HepG2 (cell line): Measurements from ENCODE around the gene ZNF816. TPM values are rescaled to one million over a fixed set of nuclear protein-coding genes. Genes with fewer than 3 reads are reported as not detected.
"Not testable (repeated sequence)": the region's sequence is repeated elsewhere in the genome, so short reads cannot be mapped to it uniquely, and the experiment has no call there.

ENCODE experiments used
- ATAC-seq: fragments of 200-7000 bp; cut with Tn5 transposase; 3 replicates; pipeline ENCODE4 v1.9.1; 2020; ENCODE audit warnings: mild to moderate bottlenecking, moderate library complexity
- BruUV-seq: library from RNA; stranded (reverse); fragments of 400-500 nt; replicated peaks from 2 replicates; lab custom pipeline; 2021; lab: Mats Ljungman, UMichigan
- CTCF ChIA-PET: fragments of 300-600 bp; formaldehyde crosslinking; extraction: SDS; loops from one replicate; lab custom pipeline; 2021; ENCODE audit warnings: low total read pairs, inconsistent platforms, low intra/inter-chr PET ratio; lab: Yijun Ruan, JAX
- POLR2A ChIA-PET: fragments of 350-600 bp; sonication (Branson Sonifier 250); formaldehyde crosslinking; loops from one replicate; lab custom pipeline; 2020; ENCODE audit warnings: antibody characterized with exemption, inconsistent platforms; lab: Yijun Ruan, JAX
- DNase-seq: peaks from one replicate; pipeline ENCODE4 v3.0.0-alpha.2; 2015; ENCODE audit warnings: low spot score
- FAIRE-seq: peaks from 3 replicates; lab custom pipeline; 2011; peaks lifted over from hg19 to GRCh38; lab: Jason Lieb, UNC
- H2AFZ ChIP-seq: one replicate; pipeline ENCODE4 v1.6.1; 2011; ENCODE audit warnings: low read length, inconsistent platforms
- H3K27ac ChIP-seq: fragments of 300-600 bp; 3 replicates; pipeline ENCODE4 v1.8.0; 2011; ENCODE audit warnings: mixed run types, mild to moderate bottlenecking, mixed read lengths, low read length, inconsistent platforms; ENCODE audit not compliant: insufficient read depth; ENCODE audit errors: extremely low read length
- H3K27me3 ChIP-seq, 2 experiments: fragments of 200-600 bp in 1 of 2; 2 replicates in 1 of 2; 3 replicates in 1 of 2; pipeline versions ENCODE4 v1.6.0 to v1.8.0; 2011; ENCODE audit warnings: low read length in 2 of 2, mild to moderate bottlenecking in 2 of 2, moderate library complexity in 2 of 2, inconsistent platforms in 1 of 2; ENCODE audit not compliant: insufficient read depth in 2 of 2, control insufficient read depth in 1 of 2
- H3K36me3 ChIP-seq, 2 experiments: fragments of 200-600 bp in 1 of 2; replicated peaks in 1 of 2; 2 replicates in 1 of 2; 3 replicates in 1 of 2; pipeline versions ENCODE4 v1.5.1 to v1.8.0; 2011; ENCODE audit warnings: low read length in 2 of 2, inconsistent platforms in 1 of 2; ENCODE audit not compliant: insufficient read depth in 2 of 2, control insufficient read depth in 1 of 2
- H3K4me1 ChIP-seq: 2 replicates; pipeline ENCODE4 v1.5.1; 2012; ENCODE audit warnings: low read length, inconsistent platforms; ENCODE audit not compliant: insufficient read depth
- H3K4me2 ChIP-seq: 2 replicates; pipeline ENCODE4 v1.6.0; 2011; ENCODE audit warnings: low read depth, low read length, inconsistent platforms
- H3K4me3 ChIP-seq, 3 experiments: fragments of 200-600 bp in 1 of 3; sonication (generic), shearing (Covaris generic) in 1 of 3; replicated peaks in 1 of 3; 2 replicates each; pipeline ENCODE4 v1.5.1; 2011 to 2016; ENCODE audit warnings: low read length in 3 of 3, inconsistent platforms in 2 of 3, low read depth in 2 of 3, mild to moderate bottlenecking in 2 of 3, control low read depth in 1 of 3, mixed read lengths in 1 of 3; ENCODE audit not compliant: insufficient read depth in 1 of 3
- H3K79me2 ChIP-seq: one replicate; pipeline ENCODE4 v1.6.1; 2011; ENCODE audit warnings: low read length, inconsistent platforms; ENCODE audit not compliant: insufficient read depth
- H3K9ac ChIP-seq: 2 replicates; pipeline ENCODE4 v1.6.0; 2011; ENCODE audit warnings: mild to moderate bottlenecking, low read depth, low read length, inconsistent platforms; ENCODE audit not compliant: insufficient read depth
- H3K9me3 ChIP-seq: 2 replicates; pipeline ENCODE4 v1.5.1; 2012; ENCODE audit warnings: mild to moderate bottlenecking, low read length
- H4K20me1 ChIP-seq: 2 replicates; pipeline ENCODE4 v1.6.0; 2011; ENCODE audit warnings: inconsistent platforms, mild to moderate bottlenecking, low read length, moderate library complexity; ENCODE audit not compliant: insufficient read depth
- TEAD3 ChIP-seq: optimal IDR thresholded peaks from 2 replicates; pipeline ENCODE3; 2016; ENCODE audit warnings: borderline replicate concordance
- ZBTB38 ChIP-seq: sonication (generic); formaldehyde crosslinking; IDR thresholded peaks from 2 replicates; pipeline ENCODE4 v1.5.1; 2020; ENCODE audit warnings: mild to moderate bottlenecking, missing genetic modification reagents
- ZNF12 ChIP-seq: sonication (generic); formaldehyde crosslinking; IDR thresholded peaks from 2 replicates; pipeline ENCODE4 v1.5.0; 2020; ENCODE audit warnings: missing genetic modification reagents
- ZNF687 ChIP-seq: sonication (generic); formaldehyde crosslinking; IDR thresholded peaks from 2 replicates; pipeline ENCODE4 v1.5.1; 2020; ENCODE audit warnings: mild to moderate bottlenecking, missing genetic modification reagents, moderate library complexity
- WGBS: methylation state at CpG from one replicate; pipeline ENCODE4 v1.1.6; 2017; ENCODE audit warnings: low lambda C conversion rate; 5-methylcytosine and 5-hydroxymethylcytosine counted together
- in situ Hi-C: cut with HindIII; loops from 2 replicates; pipeline ENCODE4 v1.10.0; 2017; ENCODE audit warnings: low pct_unique_long_range_greater_than_20kb; ENCODE audit not compliant: extremely low pct_ligation_motif_present
- intact Hi-C: fragments of 100-400 bp; cut with micrococcal nuclease; formaldehyde crosslinking; loops from one replicate; pipeline ENCODE4 v1.10.0; 2022; ENCODE audit not compliant: unreplicated experiment
- polyA plus RNA-seq, 8 experiments: library from polyadenylated mRNA; depleted of rRNA in 3 of 8; stranded (reverse) in 7 of 8; unstranded in 1 of 8; fragments of >200 nt; fragmentation: Illumina TruSeq in 4 of 8; extraction: Trizol in 4 of 8; gene quantifications; 2 replicates each; pipeline versions ENCODE4 v1.2.1 to v1.2.3, GENCODE V29; 2011 to 2016; ENCODE audit warnings: low read depth in 4 of 8, missing spikeins in 1 of 8, mixed read lengths in 1 of 8; ENCODE audit not compliant: insufficient read depth in 1 of 8
- total RNA-seq, 5 experiments: library from RNA; depleted of rRNA; stranded (reverse); fragments of >200 nt; fragmentation: Illumina TruSeq; extraction: Trizol; gene quantifications; 2 replicates each; pipeline ENCODE4 v1.2.3, GENCODE V29; 2016; ENCODE audit warnings: low read depth in 1 of 5

Gene ZNF816
- total and polyA plus RNA-seq, 2 of the 13 experiments (the other 11 are each of a cell fraction or from before 2014, with no cell fraction given): 5.2 to 14.1 TPM

- H3K9me3 ChIP-seq, in situ Hi-C loops, DNase-seq, POLR2A ChIA-PET, FAIRE-seq, BruUV-seq, H3K79me2 ChIP-seq, intact Hi-C loops, H3K4me1 ChIP-seq, CTCF ChIA-PET, H4K20me1 ChIP-seq, H3K27me3 ChIP-seq, H3K4me3 ChIP-seq, H3K9ac ChIP-seq, H2AFZ ChIP-seq: not testable (repeated sequence)
- peaks cover 4 to 14% of the 10 kb centered on the region in 2 experiments; a peak in 2 of 5 replicates for H3K36me3 ChIP-seq
- peak overlapping the region; percentile 10; the same call in 1 of the 2 replicates for H3K4me2 ChIP-seq
- 77% methylated on average over 16 of the region's 16 CpGs for WGBS
- peak; percentile 60 for ATAC-seq
- peak; percentile 58; the same call in 1 of the 2 replicates for TF ChIP-seq ZBTB38 (CRISPR knock-in tag)
- 0 out of 2 replicates have a peak, but pooled peaks have one; percentile 21 for TF ChIP-seq ZNF12 (CRISPR knock-in tag)
- peak; percentile 8 for TF ChIP-seq TEAD3 (CRISPR knock-in tag)
- peak; percentile 59 for TF ChIP-seq ZNF687 (CRISPR knock-in tag)
- peak overlapping the region; percentile 36 for H3K27ac ChIP-seq
Observed at GRCh38 chr19:52904052-52904780, 58.5 kb downstream of the ZNF816 start.
